ENCODE results near the gene DXO. TPM values are rescaled to one million over a fixed set of nuclear protein-coding genes. Genes with fewer than 3 reads are reported as not detected.
"Not testable (repeated sequence)": the region's sequence is repeated elsewhere in the genome, so short reads cannot be mapped to it uniquely, and the experiment has no call there.

DXO gene
- total RNA-seq, 1 donor from 2014 or later, result 4.7 TPM

- not testable (repeated sequence) for H3K27ac ChIP-seq (ENCODE audit: low read depth, low read length); H3K4me1 ChIP-seq (ENCODE audit: control insufficient read depth in 3 of 3, insufficient read depth in 3 of 3, low read length in 3 of 3); H3K9ac ChIP-seq (ENCODE audit: low read depth in 1 of 3, low read length in 3 of 3); H3K36me3 ChIP-seq (ENCODE audit: control insufficient read depth in 3 of 3, insufficient read depth in 3 of 3, low read length in 3 of 3); H3K4me3 ChIP-seq (ENCODE audit: low read length in 3 of 3); H3K9me3 ChIP-seq (ENCODE audit: control insufficient read depth in 3 of 3, low read length in 3 of 3); H3K27me3 ChIP-seq (ENCODE audit: control insufficient read depth in 3 of 3, insufficient read depth in 3 of 3, low read length in 3 of 3)
These were observed 33.6 kb upstream of the DXO start for GRCh38 chr6:32005538-32005880.

DNA sequence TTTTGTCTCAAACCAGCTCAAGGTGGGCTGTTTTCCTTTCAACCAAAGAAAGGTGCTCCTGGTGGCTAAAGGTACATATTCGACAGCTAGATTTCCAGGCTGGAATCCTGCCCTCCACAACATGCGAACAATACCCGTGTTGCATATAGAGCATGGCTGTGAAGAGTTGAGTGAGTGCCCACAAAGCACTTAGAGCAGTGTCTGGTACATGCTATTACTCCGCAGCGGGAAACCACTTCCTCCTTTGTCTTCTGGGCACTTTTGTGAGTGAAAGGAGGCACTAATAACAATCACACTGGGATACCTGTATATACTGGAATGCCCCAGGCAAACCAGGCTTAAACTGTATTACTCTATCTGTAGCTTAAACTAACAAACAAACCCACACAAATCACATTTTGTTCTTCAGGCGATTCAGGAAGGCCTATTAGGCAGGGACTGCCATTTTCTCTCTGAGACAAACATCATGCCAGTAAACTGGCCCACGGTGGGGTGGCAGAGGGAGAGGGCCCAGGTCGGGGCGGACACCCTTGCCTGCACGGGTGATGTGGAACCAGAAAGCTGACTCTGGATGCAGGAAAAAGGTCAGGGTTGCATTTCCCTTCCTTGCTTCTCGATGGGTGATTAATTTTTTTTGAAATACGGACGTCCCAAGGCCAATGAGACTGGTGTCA is 33.1 kb upstream of the DXO start:
- H3K27me3 ChIP-seq (ENCODE audit: control insufficient read depth in 3 of 3, insufficient read depth in 3 of 3, low read length in 3 of 3), result not testable (repeated sequence)

DNA sequence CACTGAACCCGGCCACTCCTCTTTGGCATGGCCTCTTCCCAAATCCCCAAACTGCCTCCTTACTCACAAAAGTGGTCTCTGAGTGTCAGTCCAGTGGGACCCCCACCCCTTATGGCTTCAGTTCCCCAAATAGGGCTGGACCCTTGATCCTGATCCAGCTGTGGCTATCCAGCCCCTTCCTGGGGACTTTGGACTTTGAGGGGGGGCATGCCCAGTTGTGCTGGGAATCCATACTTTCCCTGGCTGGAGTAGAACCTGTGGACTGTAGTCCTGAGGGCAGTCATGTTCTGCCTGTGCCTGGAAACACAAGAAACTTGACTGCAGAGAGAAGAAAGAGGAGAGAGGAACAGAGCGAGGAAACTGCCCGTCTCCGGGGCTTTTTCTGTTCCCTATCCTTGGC is 32.5 kb upstream of the DXO start:
- H3K9me3 ChIP-seq (ENCODE audit: control insufficient read depth in 3 of 3, low read length in 3 of 3); H3K4me3 ChIP-seq (ENCODE audit: low read length in 3 of 3); H3K36me3 ChIP-seq (ENCODE audit: control insufficient read depth in 3 of 3, insufficient read depth in 3 of 3, low read length in 3 of 3); H3K27me3 ChIP-seq (ENCODE audit: control insufficient read depth in 3 of 3, insufficient read depth in 3 of 3, low read length in 3 of 3); H3K4me1 ChIP-seq (ENCODE audit: control insufficient read depth in 3 of 3, insufficient read depth in 3 of 3, low read length in 3 of 3); H3K27ac ChIP-seq (ENCODE audit: low read depth, low read length); H3K9ac ChIP-seq (ENCODE audit: low read depth in 1 of 3, low read length in 3 of 3): not testable (repeated sequence)

More for the DNA sequence above, 33.1 kb upstream of the DXO start:
- not testable (repeated sequence) for H3K4me3 ChIP-seq (ENCODE audit: low read length in 3 of 3); H3K27ac ChIP-seq (ENCODE audit: low read depth, low read length); H3K4me1 ChIP-seq (ENCODE audit: control insufficient read depth in 3 of 3, insufficient read depth in 3 of 3, low read length in 3 of 3); H3K9ac ChIP-seq (ENCODE audit: low read depth in 1 of 3, low read length in 3 of 3); H3K36me3 ChIP-seq (ENCODE audit: control insufficient read depth in 3 of 3, insufficient read depth in 3 of 3, low read length in 3 of 3); H3K9me3 ChIP-seq (ENCODE audit: control insufficient read depth in 3 of 3, low read length in 3 of 3)

GRCh38 chr6:32003301-32003700 is 31.4 kb upstream of the DXO start:
- not testable (repeated sequence) for H3K9me3 ChIP-seq (ENCODE audit: control insufficient read depth in 3 of 3, low read length in 3 of 3); H3K27me3 ChIP-seq (ENCODE audit: control insufficient read depth in 3 of 3, insufficient read depth in 3 of 3, low read length in 3 of 3)

DNA sequence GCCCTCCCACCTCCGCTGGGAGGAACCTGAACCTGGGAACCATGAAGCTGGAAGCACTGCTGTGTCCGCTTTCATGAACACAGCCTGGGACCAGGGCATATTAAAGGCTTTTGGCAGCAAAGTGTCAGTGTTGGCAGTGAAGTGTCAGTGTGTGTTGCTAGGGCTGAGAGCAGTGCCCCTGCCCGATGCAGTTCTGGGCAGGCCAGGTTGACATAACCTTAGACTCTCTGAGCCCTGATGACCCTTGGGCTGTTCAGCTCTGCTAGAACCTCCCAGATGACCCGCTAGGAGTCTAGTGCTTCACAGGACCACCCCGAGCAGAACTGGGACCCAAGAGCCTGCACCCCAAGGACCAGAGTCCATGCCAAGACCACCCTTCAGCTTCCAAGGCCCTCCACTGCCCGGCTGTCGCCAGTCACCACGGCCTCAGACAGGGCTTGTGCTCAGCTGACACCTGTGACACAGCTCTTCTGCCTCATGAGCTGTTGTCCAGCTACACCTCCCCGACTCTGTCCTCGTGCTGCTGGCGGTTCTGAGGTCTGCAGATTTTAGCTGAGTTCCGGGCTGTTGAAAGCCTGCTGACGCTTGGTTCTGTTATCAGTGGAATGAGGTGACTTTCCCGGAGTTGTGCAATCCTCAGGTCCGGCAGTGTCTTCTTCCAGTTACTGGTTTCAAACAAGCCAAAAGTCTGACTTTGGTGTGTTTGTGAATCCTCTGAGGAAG is 30.8 kb upstream of the DXO start:
- not testable (repeated sequence) for H3K27me3 ChIP-seq (ENCODE audit: control insufficient read depth in 3 of 3, insufficient read depth in 3 of 3, low read length in 3 of 3); H3K27ac ChIP-seq (ENCODE audit: low read depth, low read length); H3K36me3 ChIP-seq (ENCODE audit: control insufficient read depth in 3 of 3, insufficient read depth in 3 of 3, low read length in 3 of 3); H3K4me1 ChIP-seq (ENCODE audit: control insufficient read depth in 3 of 3, insufficient read depth in 3 of 3, low read length in 3 of 3); H3K4me3 ChIP-seq (ENCODE audit: low read length in 3 of 3); H3K9ac ChIP-seq (ENCODE audit: low read depth in 1 of 3, low read length in 3 of 3); H3K9me3 ChIP-seq (ENCODE audit: control insufficient read depth in 3 of 3, low read length in 3 of 3)

More at GRCh38 chr6:32003301-32003700, 31.4 kb upstream of the DXO start:
- not testable (repeated sequence) for H3K27ac ChIP-seq (ENCODE audit: low read depth, low read length); H3K4me3 ChIP-seq (ENCODE audit: low read length in 3 of 3); H3K4me1 ChIP-seq (ENCODE audit: control insufficient read depth in 3 of 3, insufficient read depth in 3 of 3, low read length in 3 of 3); H3K9ac ChIP-seq (ENCODE audit: low read depth in 1 of 3, low read length in 3 of 3); H3K36me3 ChIP-seq (ENCODE audit: control insufficient read depth in 3 of 3, insufficient read depth in 3 of 3, low read length in 3 of 3)

DNA sequence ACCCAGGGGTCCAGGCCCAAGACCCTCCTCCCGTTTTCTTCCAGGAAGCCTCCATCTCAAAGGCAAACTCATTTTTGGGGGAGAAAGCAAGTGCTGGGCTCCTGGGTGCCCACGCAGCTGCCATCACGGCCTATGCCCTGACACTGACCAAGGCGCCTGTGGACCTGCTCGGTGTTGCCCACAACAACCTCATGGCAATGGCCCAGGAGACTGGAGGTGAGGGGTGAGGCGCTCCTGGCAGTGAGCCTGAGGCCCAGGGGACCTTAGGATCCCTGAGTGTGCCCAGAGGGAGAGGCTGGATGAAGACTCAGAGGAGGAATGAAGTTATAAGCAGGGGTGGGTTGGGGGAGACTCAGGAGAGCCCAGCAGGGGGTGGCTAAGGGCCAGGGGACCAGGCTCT is 24.4 kb upstream of the DXO start:
- H3K27ac ChIP-seq (ENCODE audit: low read depth, low read length); H3K4me3 ChIP-seq (ENCODE audit: low read length in 3 of 3); H3K36me3 ChIP-seq (ENCODE audit: control insufficient read depth in 3 of 3, insufficient read depth in 3 of 3, low read length in 3 of 3); H3K9me3 ChIP-seq (ENCODE audit: control insufficient read depth in 3 of 3, low read length in 3 of 3); H3K9ac ChIP-seq (ENCODE audit: low read depth in 1 of 3, low read length in 3 of 3); H3K4me1 ChIP-seq (ENCODE audit: control insufficient read depth in 3 of 3, insufficient read depth in 3 of 3, low read length in 3 of 3); H3K27me3 ChIP-seq (ENCODE audit: control insufficient read depth in 3 of 3, insufficient read depth in 3 of 3, low read length in 3 of 3): not testable (repeated sequence)

DNA sequence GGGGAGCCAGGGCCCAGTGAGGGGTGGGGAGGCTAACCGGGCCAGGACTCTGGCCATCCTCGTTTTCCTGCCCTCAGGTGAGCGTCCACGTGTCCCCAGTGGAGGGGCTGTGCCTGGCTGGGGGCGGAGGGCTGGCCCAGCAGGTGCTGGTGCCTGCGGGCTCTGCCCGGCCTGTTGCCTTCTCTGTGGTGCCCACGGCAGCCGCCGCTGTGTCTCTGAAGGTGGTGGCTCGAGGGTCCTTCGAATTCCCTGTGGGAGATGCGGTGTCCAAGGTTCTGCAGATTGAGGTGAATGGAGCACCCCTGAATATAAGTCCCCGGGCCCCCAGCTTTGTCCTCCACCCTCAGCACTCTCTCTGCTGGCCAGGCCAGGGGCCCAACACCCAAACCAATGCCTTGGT is 22.5 kb upstream of the DXO start:
- not testable (repeated sequence) for H3K9ac ChIP-seq (ENCODE audit: low read depth in 1 of 3, low read length in 3 of 3); H3K4me3 ChIP-seq (ENCODE audit: low read length in 3 of 3); H3K4me1 ChIP-seq (ENCODE audit: control insufficient read depth in 3 of 3, insufficient read depth in 3 of 3, low read length in 3 of 3); H3K9me3 ChIP-seq (ENCODE audit: control insufficient read depth in 3 of 3, low read length in 3 of 3); H3K36me3 ChIP-seq (ENCODE audit: control insufficient read depth in 3 of 3, insufficient read depth in 3 of 3, low read length in 3 of 3); H3K27ac ChIP-seq (ENCODE audit: low read depth, low read length); H3K27me3 ChIP-seq (ENCODE audit: control insufficient read depth in 3 of 3, insufficient read depth in 3 of 3, low read length in 3 of 3)

DNA sequence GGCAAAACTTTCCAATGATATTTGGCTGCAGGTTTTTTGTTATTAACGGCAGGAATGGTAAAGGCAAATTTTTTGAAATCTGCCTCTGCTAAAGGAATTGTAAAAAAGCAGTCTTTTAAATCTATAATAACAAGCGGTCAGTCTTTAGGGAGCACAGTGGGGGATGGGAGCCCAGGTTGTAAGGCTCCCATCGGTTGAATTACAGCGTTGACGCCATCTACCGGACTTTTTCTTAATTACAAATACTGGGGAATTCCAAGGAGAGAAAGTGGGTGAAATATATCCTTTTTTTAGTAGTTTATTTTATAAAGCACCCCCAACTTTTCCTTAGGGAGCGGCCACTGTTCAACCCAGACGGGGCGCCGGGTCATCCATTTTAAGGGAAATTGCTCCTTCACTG is 17.4 kb upstream of the DXO start:
- not testable (repeated sequence) for H3K36me3 ChIP-seq (ENCODE audit: control insufficient read depth in 3 of 3, insufficient read depth in 3 of 3, low read length in 3 of 3); H3K9ac ChIP-seq (ENCODE audit: low read depth in 1 of 3, low read length in 3 of 3); H3K27me3 ChIP-seq (ENCODE audit: control insufficient read depth in 3 of 3, insufficient read depth in 3 of 3, low read length in 3 of 3); H3K27ac ChIP-seq (ENCODE audit: low read depth, low read length); H3K4me1 ChIP-seq (ENCODE audit: control insufficient read depth in 3 of 3, insufficient read depth in 3 of 3, low read length in 3 of 3); H3K9me3 ChIP-seq (ENCODE audit: control insufficient read depth in 3 of 3, low read length in 3 of 3); H3K4me3 ChIP-seq (ENCODE audit: low read length in 3 of 3)

GRCh38 chr6:31981744-31982143 is 9.8 kb upstream of the DXO start, which contains the start of gene C4A:
Gene C4A (plus strand): TSS chr6:31982057. CDS start chr6:31982108, 51 bp downstream.
- not testable (repeated sequence) for H3K27me3 ChIP-seq (ENCODE audit: control insufficient read depth in 3 of 3, insufficient read depth in 3 of 3, low read length in 3 of 3); H3K27ac ChIP-seq (ENCODE audit: low read depth, low read length); H3K9ac ChIP-seq (ENCODE audit: low read depth in 1 of 3, low read length in 3 of 3); H3K4me1 ChIP-seq (ENCODE audit: control insufficient read depth in 3 of 3, insufficient read depth in 3 of 3, low read length in 3 of 3); H3K4me3 ChIP-seq (ENCODE audit: low read length in 3 of 3); H3K9me3 ChIP-seq (ENCODE audit: control insufficient read depth in 3 of 3, low read length in 3 of 3)
- peaks cover 6 to 11% (median 10%) of the 10 kb centered on the region in 3 donors for H3K36me3 ChIP-seq (ENCODE audit: control insufficient read depth in 3 of 3, insufficient read depth in 3 of 3, low read length in 3 of 3)

- not testable (repeated sequence) for H3K27me3 ChIP-seq (ENCODE audit: control insufficient read depth in 3 of 3, insufficient read depth in 3 of 3, low read length in 3 of 3); H3K4me3 ChIP-seq (ENCODE audit: low read length in 3 of 3); H3K9me3 ChIP-seq (ENCODE audit: control insufficient read depth in 3 of 3, low read length in 3 of 3); H3K27ac ChIP-seq (ENCODE audit: low read depth, low read length); H3K9ac ChIP-seq (ENCODE audit: low read depth in 1 of 3, low read length in 3 of 3); H3K4me1 ChIP-seq (ENCODE audit: control insufficient read depth in 3 of 3, insufficient read depth in 3 of 3, low read length in 3 of 3)
- peaks cover 6 to 11% (median 10%) of the 10 kb centered on the region in 3 donors for H3K36me3 ChIP-seq (ENCODE audit: control insufficient read depth in 3 of 3, insufficient read depth in 3 of 3, low read length in 3 of 3)
These were observed 9.1 kb upstream of the DXO start for GRCh38 chr6:31980998-31981397.

Measured in skeletal muscle tissue (tissue), 4 donors.